Hindlimb muscle (tissue), 1 donor: ENCODE data around the gene SLC26A2. TPM values are rescaled to one million over a fixed set of nuclear protein-coding genes. Genes with fewer than 3 reads are reported as not detected.

ENCODE experiments used
- DNase-seq: peaks from one replicate; pipeline ENCODE4 v3.0.0-alpha.2; 2013
- polyA plus RNA-seq: library from polyadenylated mRNA; unstranded; fragments of 120-200 nt; gene quantifications from one replicate; pipeline ENCODE4 v1.2.1, GENCODE V29; 2013; ENCODE audit not compliant: insufficient read length

Gene SLC26A2
- 8.6 TPM for polyA plus RNA-seq

- peak; percentile 97 for DNase-seq
Measured at GRCh38 chr5:149960272-149961185, at the start of gene SLC26A2. SLC26A2 (plus strand) TSS chr5:149960758; CDS start chr5:149977653, 16,895 bp downstream.

DNA sequence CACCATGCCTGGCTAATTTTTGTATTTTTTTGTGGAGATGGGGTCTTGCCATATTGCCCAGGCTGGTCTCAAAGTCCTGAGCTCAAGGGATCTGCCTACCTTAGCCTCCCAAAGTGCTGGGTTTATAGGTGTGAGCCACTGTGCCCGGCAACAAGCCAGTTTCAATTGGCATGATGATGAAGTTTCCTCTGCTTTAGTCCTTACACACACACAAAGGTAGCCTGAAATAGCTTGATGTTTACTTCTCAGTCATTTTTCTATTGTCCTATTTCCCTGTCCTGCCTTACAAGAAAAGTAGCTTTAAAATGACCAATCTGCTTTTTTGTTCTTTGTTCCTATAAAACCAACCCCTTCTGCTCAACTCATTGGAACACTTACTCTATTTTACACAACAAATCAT is 49.5 kb upstream of the SLC26A2 start:
- no peak for DNase-seq

DNA sequence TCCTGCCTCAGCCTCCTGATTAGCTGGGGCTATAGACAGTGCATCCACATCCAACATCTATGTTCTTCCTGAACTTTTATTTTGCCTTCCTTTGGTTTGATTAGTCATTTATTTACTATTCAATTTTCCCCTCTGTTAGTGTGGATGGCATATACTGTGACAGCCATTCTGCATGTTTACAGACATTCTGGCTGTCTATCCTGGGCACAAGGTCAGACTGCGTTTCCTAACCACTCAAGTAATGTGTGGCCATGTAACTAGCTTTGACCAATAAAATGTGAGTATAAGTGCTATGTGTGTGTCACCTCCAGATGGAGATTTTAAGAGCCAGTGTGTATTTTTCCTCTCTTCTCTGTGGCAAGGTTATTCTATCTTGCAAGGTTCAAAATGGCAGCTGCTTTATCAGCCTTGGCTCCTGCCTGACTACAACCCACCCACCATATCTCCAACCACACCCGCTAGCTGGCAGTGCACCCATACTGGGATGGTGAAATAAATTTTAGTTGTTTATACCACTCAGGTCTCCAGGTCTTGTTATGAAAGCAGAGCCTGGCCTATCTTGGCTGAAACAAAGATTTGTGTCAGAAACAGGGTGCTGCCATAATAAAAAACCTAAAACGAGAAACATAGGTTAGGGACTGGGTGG is 48.2 kb upstream of the SLC26A2 start:
- DNase-seq = no peak

DNA sequence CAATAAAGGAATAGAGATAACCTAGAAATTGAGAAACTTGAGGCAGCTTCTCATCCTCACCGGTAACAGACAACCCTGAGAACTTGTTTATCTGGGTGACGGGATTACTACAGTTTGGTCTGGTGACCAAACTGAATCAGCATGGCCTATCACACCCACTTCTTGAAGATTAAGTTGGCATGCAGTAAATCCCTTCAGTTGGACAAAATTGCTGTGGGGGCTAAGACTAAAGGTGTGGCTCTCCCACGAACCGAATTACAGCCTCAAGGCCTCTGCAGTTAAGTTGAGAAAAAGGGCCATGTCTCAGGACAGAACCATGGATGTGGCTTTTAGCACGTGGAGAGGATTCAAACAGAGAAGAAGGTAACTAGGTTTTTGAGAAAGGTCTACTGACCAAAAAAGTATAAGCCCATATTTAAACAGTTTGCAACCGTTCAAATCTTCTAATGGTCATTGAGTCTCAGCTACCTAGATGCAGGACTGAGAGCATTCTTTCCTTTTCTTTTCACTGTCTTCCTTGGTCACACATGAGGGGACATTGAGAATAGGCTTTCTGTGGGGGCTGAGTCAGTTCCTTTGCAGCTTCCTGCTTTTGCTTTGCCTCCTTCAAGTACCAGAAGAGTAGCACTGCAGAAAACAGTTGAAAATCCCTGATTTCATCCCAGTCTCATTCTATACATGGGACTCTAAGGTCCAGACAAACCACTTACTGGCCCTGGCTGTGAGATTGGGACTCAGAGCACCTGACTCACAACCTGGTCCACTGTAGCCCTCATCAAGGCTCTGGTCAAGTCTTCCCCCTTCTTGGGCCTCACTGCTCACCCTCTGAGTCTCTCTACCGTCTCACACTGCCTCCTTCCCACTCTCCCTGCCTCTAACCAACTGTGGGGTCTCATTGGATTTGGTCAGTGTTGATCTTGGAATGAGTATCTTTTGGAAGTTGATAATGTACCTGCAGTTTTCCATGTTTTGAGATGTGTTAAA is 46.8 kb upstream of the SLC26A2 start:
- no peak for DNase-seq

DNA sequence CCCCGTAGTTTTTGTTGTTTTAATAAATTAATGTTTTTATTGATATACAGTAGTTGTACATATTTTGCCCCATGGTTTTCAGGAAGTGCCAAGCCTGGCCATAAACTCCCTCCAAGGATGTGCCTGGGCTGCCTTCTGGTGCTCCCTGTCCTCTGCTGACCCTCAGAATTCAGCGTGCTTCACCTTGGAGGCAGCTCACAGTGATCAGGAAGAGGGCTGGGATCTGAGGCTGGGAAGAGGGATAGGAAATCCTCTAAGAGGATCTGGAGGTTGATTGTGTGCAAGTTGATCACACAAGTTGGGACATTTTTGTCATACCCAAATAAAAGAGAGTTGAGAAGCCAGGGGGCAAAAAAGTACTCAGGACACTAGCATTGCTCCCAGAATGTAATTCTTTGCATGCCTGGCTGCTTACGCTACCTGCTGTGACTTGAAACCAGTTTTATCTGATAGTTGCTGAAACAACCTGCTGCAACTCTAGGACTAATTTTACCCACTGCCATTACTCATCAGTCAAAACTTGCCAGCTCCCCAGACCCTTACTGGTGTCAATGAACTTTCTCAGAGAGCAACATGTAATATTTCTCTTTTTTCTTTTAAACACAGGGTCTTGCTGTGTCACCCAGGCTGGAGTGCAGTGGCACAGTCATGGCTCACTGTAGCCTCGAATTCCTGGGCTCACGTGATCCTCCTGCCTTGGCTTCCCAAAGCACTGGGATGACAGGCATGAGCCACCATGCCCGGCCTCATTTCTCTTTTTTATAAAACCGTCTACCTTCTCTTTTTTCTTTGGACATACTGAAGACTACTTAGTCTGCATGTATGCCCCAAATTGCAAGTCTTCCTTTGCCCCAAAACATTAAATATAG is 44.9 kb upstream of the SLC26A2 start:
- no peak for DNase-seq

- DNase-seq = no peak
Measured at GRCh38 chr5:149916334-149917072, 44.1 kb upstream of the SLC26A2 start.

- no peak for DNase-seq
Measured at GRCh38 chr5:149917073-149917676, 43.4 kb upstream of the SLC26A2 start.

GRCh38 chr5:149921597-149921996 is 39.0 kb upstream of the SLC26A2 start:
- no peak for DNase-seq

DNA sequence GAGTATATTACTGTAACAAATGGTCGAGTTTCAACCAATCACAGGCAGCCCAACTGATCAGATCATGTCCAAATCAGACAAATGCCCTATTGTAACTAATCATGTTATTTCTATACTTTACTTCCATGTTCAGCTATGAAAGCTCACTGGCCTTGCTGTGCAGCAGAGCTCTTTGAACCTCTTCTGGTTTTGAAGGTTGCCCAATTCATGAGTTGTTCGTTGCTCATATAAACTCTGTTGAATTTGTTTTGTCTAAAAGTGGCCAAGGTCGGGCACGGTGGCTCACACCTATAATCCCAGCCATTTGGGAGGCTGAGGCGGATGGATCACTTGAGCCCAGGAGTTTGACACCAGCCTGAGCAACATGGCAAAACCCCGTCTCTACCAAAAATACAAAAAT is 37.6 kb upstream of the SLC26A2 start:
- DNase-seq = no peak

GRCh38 chr5:149924486-149924885 is 36.1 kb upstream of the SLC26A2 start:
- DNase-seq = no peak

GRCh38 chr5:149930043-149930748 is 30.4 kb upstream of the SLC26A2 start:
- DNase-seq = no peak

DNA sequence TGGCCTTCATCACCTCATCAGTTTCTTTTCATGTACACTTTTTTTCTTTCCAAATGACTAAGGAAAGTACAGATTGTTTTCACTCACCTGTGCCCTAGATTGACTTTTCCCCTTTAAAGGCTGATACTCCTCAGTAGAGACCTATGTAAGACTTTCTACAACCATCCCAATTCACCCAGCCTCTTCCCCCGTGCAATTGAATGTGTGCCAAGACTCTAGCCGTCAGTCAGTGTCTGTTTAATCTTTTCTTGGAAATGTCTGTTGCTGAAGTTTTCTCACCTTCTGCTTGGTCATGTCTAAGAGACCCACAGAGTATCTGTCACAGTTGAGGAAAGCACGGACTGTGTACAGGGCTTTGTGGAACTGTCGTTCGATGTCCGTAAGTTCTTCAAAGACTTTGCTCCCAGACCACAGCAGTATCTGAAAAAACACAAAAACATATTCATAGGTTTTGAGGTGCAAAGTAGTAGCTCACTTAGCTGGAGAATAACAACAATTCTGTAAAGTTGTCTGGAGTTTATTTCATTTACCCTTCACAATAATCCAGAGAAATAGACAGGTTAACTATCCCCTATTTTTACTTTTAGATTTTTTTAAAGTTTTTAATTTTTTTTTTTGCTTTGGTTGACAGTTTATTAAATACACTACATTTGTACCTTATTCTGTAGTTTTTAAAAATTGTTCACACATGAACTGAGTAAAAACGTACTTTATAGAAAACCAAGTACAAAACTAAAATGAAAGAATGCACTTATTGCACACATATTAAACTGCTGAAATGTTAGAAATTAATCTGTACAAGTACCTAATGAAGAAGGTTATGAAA is 29.6 kb upstream of the SLC26A2 start:
- no peak for DNase-seq

DNA sequence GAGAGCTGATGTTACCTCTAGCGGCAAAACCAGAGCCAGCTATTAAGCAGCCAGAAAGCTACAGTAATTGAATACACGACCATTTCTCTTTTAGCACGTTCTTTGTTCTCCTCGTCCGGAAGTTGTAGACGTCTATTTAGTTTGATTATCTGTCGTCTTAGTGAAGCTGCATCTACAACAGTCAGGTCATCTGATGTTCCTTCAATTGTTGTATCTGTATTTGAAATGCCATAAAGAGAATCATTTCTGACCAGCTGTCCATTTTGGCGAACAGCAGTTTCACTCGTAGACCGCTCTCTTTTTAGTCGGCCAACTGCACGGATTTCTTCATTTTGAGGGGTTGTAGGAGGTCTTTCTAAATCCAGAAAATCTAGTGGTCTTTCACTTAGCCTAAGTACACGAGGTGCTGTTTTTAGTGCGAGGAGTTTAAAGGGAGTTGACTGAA is 28.5 kb upstream of the SLC26A2 start:
- DNase-seq = no peak

- DNase-seq = no peak
Measured at GRCh38 chr5:149932445-149933350, 27.9 kb upstream of the SLC26A2 start.

DNA sequence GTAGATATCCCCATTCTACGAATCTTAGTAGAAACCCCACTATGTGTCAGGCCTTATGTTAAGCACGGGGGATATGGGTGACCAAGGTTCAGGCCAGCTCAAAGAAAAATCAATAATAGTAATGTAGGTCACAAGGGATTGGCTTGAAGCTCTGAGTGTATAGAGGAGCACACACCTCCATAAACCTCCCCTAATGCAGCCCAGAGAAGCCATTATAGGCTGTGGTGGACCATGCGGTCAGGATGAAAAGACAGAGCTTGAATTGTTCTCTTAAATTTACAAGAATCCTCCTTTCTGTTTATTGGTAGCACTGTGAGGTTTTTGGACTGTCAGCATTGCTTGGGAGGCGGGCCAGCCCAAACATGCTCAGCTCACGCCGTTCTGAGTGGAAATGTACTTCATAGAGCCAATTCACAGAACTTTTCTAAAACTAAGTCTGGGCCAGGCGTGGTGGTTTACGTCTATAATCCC is 25.1 kb upstream of the SLC26A2 start:
- peak; percentile 26 for DNase-seq

GRCh38 chr5:149936044-149936699 is 24.4 kb upstream of the SLC26A2 start:
- no peak for DNase-seq

DNA sequence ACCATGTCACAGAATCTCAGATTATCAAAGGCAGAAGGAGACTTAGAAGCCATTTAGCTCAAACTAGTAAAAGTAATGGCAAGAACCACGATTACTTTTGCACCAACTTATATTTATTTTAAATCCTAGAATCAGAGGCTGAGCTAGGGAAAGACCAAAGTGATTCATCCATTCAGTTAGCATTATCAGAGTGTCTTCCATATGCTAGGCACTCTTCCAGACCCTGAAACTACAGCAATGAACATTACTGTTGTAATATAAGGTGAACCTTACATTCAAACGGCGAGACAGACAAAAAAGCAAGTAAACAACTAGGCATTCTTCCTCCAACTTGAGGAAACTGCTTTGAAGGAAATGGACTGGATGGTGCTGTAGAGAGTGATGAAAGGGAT is 23.9 kb upstream of the SLC26A2 start:
- no peak for DNase-seq
